Immature natural killer cell (primary cell): ENCODE results near the gene PHLDB2. TPM values are rescaled to one million over a fixed set of nuclear protein-coding genes. Genes with fewer than 3 reads are reported as not detected.

Experiments
- DNase-seq, 3 donors: peaks; one replicate each; pipeline ENCODE4 v3.0.0; 2022; ENCODE audit warnings: mixed read lengths in 1 of 3
- H3K27ac Mint-ChIP-seq, 6 donors: one replicate each; pipeline ENCODE4 v1.8.0; 2020; ENCODE audit warnings: mixed read lengths in 6 of 6, mild to moderate bottlenecking in 5 of 6, inconsistent platforms in 4 of 6, moderate library complexity in 3 of 6
- H3K27me3 Mint-ChIP-seq, 3 donors: one replicate each; pipeline ENCODE4 v1.8.0; 2020 to 2021; ENCODE audit warnings: low read depth in 3 of 3, mild to moderate bottlenecking in 3 of 3, mixed read lengths in 3 of 3, moderate library complexity in 3 of 3, inconsistent platforms in 1 of 3
- H3K36me3 Mint-ChIP-seq, 3 donors: one replicate each; pipeline ENCODE4 v1.8.0; 2020; ENCODE audit warnings: mixed read lengths in 3 of 3, inconsistent platforms in 2 of 3, mild to moderate bottlenecking in 2 of 3
- H3K4me1 Mint-ChIP-seq, 2 donors: one replicate each; pipeline ENCODE4 v1.8.0; 2020; ENCODE audit warnings: inconsistent platforms in 2 of 2, mild to moderate bottlenecking in 2 of 2, mixed read lengths in 2 of 2, moderate library complexity in 1 of 2
- H3K4me3 Mint-ChIP-seq, 5 donors: one replicate each; pipeline ENCODE4 v1.8.0; 2020; ENCODE audit warnings: mild to moderate bottlenecking in 5 of 5, mixed read lengths in 5 of 5, inconsistent platforms in 3 of 5, moderate library complexity in 3 of 5
- H3K9me3 Mint-ChIP-seq, 6 donors: one replicate each; pipeline ENCODE4 v1.8.0; 2020; ENCODE audit warnings: mild to moderate bottlenecking in 6 of 6, mixed read lengths in 6 of 6, inconsistent platforms in 4 of 6, moderate library complexity in 3 of 6
- polyA plus RNA-seq, 3 donors: library from polyadenylated mRNA; unstranded; fragments of 300-500 nt; fragmentation: Illumina TruSeq; gene quantifications; one replicate each; pipeline ENCODE4 v1.2.3, GENCODE V29; 2021

PHLDB2 gene
- polyA plus RNA-seq, 3 donors from 2014 or later: 8.2 to 24.8 (median 11.2) TPM

DNA sequence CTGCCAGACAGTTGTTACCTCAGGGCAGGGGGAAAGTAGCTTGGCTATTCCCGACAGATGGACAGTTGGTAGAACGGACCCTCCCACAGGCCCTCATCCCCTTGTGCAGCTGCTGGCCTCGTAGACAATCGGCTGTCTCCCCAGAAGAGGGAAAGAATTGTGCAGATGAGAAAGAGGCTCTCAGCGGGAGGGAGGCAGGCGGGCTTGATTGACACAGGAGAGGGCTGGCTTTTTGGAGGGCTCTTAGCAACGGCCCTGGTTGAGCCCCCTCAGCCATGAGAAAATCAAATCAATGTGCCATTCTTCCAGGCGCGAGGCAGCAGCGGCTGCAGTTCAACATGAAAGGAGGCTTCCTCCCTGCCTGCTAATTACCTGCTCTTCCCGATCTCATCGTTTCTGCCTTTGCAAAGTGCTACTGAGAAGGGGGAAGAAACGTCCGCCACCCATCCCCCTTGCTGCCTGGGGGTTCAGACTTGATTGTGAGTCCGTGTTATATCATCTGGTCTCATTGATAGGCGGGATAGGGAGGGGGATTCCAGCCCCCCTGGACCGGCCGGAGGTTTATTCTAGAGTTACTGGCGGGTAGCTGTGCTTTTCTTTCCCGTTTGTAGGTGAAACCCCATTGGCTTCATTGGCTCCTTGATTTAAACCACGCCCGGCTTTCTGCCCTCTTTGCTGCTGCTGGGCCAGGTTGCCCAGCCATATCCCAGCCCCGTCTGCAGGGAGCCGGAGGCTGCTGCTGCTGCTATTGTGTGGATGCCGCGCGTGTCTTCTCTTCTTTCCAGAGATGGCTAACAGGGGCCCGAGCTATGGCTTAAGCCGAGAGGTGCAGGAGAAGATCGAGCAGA lies 139.8 kb downstream of the PHLDB2 start, which contains the start of gene TAGLN3:
TAGLN3 (plus strand) TSS at position 287 of the 848 bp plus-strand sequence; CDS start at position 788, 501 bp downstream.
- Mint-ChIP-seq H3K4me1 (peaks cover 20 to 31% of the 10 kb centered on the region in 2 donors), H3K27me3 (peaks cover 3 to 10% (median 7%) of the 10 kb centered on the region in 3 donors), H3K27ac (peak within 1 kb of the TSS in 1 of 6 donors; percentile 14), H3K36me3 (peaks cover 5 to 11% (median 7%) of the 10 kb centered on the region in 3 donors), H3K4me3 (peak within 1 kb of the TSS; percentile 84 to 90 (median 86)), H3K9me3 (no peaks in the 10 kb centered on the region)
- peak in 2 of 3 donors; percentile 12 to 16 for DNase-seq

DNA sequence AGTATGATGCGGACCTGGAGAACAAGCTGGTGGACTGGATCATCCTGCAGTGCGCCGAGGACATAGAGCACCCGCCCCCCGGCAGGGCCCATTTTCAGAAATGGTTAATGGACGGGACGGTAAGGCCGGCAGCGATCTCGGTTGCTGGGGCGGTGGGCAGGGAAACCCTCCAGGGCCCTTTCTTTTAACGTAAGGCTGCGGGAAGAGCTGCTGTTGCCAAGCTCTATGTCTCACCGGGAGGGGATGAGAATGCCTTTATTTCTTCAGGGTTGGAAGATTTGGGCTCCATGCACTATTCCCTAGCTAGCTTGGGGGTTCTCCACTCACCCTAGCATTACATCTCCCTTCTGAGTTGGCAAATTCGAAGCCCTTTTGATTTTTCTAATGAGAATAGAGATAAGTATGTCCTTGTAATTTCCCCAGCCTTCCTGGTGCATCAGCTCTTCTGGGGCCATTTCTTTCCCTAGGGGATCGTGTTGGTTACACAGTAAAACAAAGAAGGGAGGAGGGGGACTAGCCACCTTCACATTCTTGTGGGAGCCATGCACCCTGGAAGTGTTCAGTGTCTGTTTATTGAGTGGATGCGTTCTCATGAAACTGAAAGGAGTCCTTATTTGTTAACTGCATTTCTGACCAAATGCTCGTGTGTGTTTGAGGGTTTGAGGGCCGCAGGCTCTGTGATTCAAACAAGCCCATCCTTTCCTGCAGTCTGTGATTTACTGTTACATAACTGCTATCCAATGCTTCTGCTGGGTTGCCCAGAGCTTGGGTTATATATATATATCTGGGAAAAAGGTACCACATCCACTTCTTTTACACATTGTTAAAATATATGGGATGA lies 140.6 kb downstream of the PHLDB2 start:
- DNase-seq: no peak
- peaks cover 3 to 10% (median 7%) of the 10 kb centered on the region in 3 donors for H3K27me3 Mint-ChIP-seq
- peaks cover 20 to 31% of the 10 kb centered on the region in 2 donors for H3K4me1 Mint-ChIP-seq
- H3K27ac Mint-ChIP-seq: no peak overlapping the region
- peak overlapping the region; percentile 84 to 90 (median 86) for H3K4me3 Mint-ChIP-seq
- H3K36me3 Mint-ChIP-seq: peaks cover 5 to 11% (median 6%) of the 10 kb centered on the region in 3 donors
- no peaks in the 10 kb centered on the region for H3K9me3 Mint-ChIP-seq

DNA sequence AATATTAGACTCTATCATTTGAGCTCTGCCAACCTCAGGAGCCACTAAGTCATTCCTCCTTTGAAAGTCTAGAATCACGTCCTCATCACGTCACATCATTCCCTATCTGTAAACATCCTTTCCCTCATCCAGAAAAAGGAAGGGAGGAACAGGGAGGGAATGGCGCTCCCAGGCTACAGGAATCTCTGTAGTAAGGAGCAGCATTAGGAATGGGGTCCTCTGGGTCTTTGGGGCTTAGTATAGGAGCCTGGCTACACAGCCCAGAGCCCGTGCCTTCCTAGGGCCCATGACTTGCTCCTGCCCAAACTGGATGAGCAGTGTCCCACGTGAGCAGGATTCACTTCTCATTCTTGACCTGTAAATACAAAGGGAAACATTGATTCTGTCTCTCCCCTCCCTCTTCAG lies 141.3 kb downstream of the PHLDB2 start:
- no peak overlapping the region for H3K4me3 Mint-ChIP-seq
- H3K27me3 Mint-ChIP-seq: peaks cover 3 to 9% (median 7%) of the 10 kb centered on the region in 3 donors
- H3K27ac Mint-ChIP-seq: no peak overlapping the region
- no peak for DNase-seq
- peaks cover 20 to 31% of the 10 kb centered on the region in 2 donors for H3K4me1 Mint-ChIP-seq
- H3K9me3 Mint-ChIP-seq: no peaks in the 10 kb centered on the region
- H3K36me3 Mint-ChIP-seq: peaks cover 2 to 6% (median 2%) of the 10 kb centered on the region in 3 donors

DNA sequence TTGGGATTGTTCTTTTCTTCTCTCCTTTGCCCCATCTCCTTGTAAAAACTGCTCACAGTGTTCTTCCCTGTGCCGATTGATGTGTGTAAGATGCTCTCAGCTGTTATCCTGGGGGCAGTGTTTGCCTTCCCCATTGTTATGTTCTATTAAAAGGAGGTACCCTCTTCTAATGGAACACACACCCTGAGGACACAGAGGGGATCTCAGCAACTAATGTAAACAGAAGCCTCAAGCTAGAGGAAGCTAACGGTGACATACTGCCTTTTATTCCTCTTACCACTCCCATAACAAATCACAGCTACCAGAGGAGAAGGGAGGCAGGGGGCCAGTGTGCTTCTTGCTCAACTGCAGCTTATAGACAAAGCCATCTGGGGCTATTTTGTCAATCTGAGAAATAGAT lies 141.9 kb downstream of the PHLDB2 start:
- H3K27ac Mint-ChIP-seq: no peak overlapping the region
- peaks cover 0 to 3% (median 0%) of the 10 kb centered on the region in 3 donors for H3K36me3 Mint-ChIP-seq
- H3K4me1 Mint-ChIP-seq: peaks cover 20 to 31% of the 10 kb centered on the region in 2 donors

DNA sequence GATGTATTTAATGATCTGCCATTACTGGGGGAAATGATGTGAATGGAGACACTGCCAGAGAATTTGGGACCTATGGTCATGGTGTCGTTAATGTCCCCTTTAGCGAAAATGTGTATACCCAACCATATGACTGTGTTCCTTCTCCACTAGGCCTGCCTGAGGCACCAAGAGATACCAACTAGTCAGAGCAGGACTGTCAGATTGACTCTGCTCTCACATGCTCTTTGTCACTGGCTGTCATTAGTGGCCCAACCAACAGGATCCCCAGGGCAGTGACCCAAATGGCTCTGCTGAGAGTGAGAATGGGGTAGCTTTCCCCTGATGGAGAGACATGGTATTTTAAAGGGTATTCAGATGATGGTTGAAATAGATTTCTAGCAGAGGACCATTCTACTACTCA lies 142.5 kb downstream of the PHLDB2 start:
- Mint-ChIP-seq H3K4me1 (peaks cover 20 to 31% of the 10 kb centered on the region in 2 donors), H3K4me3 (no peak overlapping the region), H3K9me3 (no peaks in the 10 kb centered on the region), H3K27ac (no peak overlapping the region), H3K27me3 (peaks cover 3 to 9% (median 7%) of the 10 kb centered on the region in 3 donors), H3K36me3 (no peaks in the 10 kb centered on the region)
- no peak for DNase-seq

More for the DNA sequence above, 141.9 kb downstream of the PHLDB2 start:
- Mint-ChIP-seq H3K4me3 (peak overlapping the region in 1 of 5 donors; percentile 4), H3K9me3 (no peaks in the 10 kb centered on the region), H3K27me3 (peaks cover 3 to 9% (median 7%) of the 10 kb centered on the region in 3 donors)
- no peak for DNase-seq

DNA sequence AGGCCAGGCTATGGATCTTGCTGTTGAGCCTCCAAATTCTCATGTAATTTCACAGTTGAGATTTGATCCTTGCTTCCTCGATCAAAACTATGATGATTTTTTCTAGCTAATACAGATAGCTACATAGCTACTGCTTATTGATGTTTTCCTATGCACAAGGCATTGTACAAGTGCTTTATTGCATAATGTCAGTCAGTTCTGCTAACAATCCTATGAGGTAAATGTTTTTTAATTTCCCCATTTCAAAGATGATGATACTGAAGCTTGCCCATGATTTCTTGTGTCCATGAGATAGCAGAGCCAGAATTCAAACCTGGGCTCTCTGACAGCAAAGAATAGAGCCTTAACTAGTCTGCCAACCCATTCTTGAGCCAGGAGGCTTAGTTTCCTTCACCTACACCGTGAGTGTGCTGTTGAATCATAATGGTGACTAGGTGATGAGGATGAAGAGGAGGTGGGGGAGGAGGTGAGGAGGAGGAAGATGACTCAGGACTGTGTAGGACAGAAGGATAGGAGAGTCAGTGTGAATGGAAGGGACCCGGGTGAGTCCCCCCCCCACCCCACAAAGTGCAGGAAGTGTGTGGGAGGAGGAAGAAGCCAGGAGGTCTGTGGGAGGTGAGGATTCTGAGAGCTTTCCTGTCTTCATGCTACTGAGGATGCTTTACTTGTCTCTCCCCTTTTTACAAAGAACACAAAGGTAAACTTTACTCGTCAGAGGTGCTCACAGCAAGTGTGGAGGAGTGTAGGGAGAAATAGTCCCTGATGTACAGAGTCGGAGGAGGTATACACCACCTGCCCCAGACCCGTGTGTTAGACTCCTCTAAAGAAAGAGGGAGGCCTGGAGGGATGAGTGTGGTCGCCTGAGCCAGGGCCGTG lies 143.3 kb downstream of the PHLDB2 start:
- H3K27ac Mint-ChIP-seq: peak overlapping the region in 1 of 6 donors; percentile 2
- peaks cover 20 to 31% of the 10 kb centered on the region in 2 donors for H3K4me1 Mint-ChIP-seq
- no peaks in the 10 kb centered on the region for H3K36me3 Mint-ChIP-seq
- no peak overlapping the region for H3K4me3 Mint-ChIP-seq
- no peak for DNase-seq
- peaks cover 3 to 9% (median 6%) of the 10 kb centered on the region in 3 donors for H3K27me3 Mint-ChIP-seq
- H3K9me3 Mint-ChIP-seq: no peaks in the 10 kb centered on the region

DNA sequence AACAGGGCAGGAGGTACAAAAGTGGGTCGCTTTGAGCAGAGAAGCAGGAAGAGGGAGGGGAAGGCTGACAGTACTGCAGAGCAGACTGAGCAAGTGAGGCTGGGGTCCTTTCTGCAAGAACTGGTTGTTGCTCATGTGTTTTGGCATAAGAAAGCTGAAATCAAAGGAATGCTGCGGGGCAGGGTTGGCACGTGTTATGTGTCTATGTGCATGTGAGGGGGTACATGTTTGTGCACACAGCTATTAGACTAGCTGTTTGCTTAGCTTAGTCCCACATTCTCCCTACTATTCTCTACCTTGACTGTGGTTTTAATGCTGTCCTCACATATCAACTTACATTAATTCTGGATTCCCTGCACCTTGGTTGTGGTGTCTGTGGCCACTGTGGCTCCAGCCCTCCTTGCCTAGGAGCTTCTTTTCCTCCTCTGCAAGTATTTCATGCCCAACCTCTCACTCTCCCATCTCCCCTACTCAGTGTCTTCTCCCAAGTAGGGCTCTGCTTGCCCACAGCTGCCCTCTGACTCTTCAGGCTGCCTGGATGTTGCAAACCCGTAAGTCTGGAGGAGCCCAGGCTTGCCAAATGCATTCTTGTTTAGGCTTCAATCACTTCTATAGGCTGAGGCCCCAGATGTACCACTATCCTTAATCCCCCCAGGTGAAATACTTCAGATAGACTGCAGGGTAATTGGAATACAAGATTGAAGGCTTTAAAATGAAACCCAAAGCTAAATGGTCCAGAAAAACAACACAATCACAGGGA lies 144.4 kb downstream of the PHLDB2 start:
- peaks cover 2 to 9% (median 4%) of the 10 kb centered on the region in 3 donors for H3K27me3 Mint-ChIP-seq
- H3K27ac Mint-ChIP-seq: peak overlapping the region in 1 of 6 donors; percentile 36
- H3K4me1 Mint-ChIP-seq: peaks cover 18 to 29% of the 10 kb centered on the region in 2 donors
- no peak for DNase-seq
- no peak overlapping the region for H3K4me3 Mint-ChIP-seq
- H3K36me3 Mint-ChIP-seq: no peaks in the 10 kb centered on the region
- H3K9me3 Mint-ChIP-seq: no peaks in the 10 kb centered on the region

DNA sequence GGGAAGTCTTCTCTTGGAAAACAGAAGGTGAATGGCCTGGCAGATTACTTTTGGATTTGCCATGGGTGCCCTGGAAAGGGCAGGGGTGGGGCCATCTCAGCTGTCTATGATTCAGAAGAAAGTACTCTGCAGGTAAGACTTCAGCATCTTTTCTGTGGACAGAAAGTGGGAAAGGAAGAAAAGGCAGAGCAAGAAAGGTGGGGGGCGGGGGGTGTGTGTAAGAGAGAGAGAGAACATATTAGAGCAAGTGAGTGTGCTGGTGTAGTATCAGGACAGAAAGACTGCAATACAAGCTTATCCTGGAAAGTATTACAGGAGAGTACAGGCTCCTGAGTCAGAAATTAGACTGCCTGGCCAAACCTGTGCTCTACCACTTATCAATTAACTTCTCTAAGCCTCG lies 145.1 kb downstream of the PHLDB2 start:
- H3K27ac Mint-ChIP-seq: no peak overlapping the region
- H3K27me3 Mint-ChIP-seq: peaks cover 0 to 6% (median 3%) of the 10 kb centered on the region in 3 donors
- no peaks in the 10 kb centered on the region for H3K9me3 Mint-ChIP-seq
- H3K36me3 Mint-ChIP-seq: no peaks in the 10 kb centered on the region
- no peak overlapping the region for H3K4me3 Mint-ChIP-seq
- DNase-seq: no peak
- H3K4me1 Mint-ChIP-seq: peaks cover 12 to 22% of the 10 kb centered on the region in 2 donors

DNA sequence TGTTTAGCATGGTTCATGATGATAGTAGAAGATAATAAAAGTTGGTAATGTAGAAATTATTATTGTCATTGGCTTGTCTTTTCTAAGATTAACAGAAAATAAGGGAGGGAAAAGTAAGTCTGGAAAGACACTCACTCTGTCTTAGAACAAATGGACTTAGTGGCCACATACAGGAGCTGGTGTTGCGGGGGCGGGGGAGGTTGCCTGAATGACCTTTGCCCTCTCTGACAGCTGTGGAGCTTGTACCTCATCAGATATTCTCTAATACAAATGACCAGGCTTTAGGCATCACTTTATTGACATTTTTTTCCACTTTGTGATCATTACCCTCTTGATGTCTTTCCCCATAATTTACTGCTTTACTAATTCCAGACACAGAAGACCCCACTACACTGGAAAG lies 145.6 kb downstream of the PHLDB2 start:
- no peaks in the 10 kb centered on the region for H3K36me3 Mint-ChIP-seq
- no peaks in the 10 kb centered on the region for H3K9me3 Mint-ChIP-seq
- no peak overlapping the region for H3K4me3 Mint-ChIP-seq
- peaks cover 8 to 17% of the 10 kb centered on the region in 2 donors for H3K4me1 Mint-ChIP-seq
- no peak for DNase-seq
- H3K27me3 Mint-ChIP-seq: peaks cover 0 to 6% (median 0%) of the 10 kb centered on the region in 3 donors
- H3K27ac Mint-ChIP-seq: no peak overlapping the region

DNA sequence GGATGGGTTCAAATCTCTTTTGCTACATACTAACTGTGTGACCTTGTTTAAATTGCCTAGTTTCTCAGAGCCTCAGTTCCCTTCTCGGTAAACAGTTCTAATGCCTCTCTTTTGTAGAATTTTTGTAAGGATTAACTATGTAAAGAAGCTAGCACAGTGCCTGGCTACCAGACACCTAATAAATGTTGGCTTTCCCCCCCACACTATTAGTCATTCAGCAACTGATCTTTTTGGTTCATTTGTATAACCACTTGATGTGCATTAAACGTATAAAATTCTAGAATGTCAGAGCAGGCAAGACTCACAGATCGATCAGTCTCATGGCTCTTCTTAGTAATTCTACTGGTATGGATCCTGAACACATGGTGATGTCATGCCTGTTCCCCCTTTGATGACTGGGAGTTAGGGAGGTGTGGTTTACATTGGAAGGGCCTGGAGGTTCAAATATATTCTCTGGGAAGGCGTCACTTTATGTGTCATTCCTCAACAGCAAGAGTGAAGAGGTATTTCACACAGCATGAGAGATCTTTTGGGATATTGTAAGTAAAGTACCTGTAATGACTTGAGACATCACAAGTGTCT lies 146.1 kb downstream of the PHLDB2 start:
- no peaks in the 10 kb centered on the region for H3K36me3 Mint-ChIP-seq
- DNase-seq: no peak
- H3K4me3 Mint-ChIP-seq: no peak overlapping the region
- peaks cover 6 to 13% of the 10 kb centered on the region in 2 donors for H3K4me1 Mint-ChIP-seq
- no peaks in the 10 kb centered on the region for H3K9me3 Mint-ChIP-seq
- peaks cover 0 to 6% (median 0%) of the 10 kb centered on the region in 3 donors for H3K27me3 Mint-ChIP-seq
- no peak overlapping the region for H3K27ac Mint-ChIP-seq

DNA sequence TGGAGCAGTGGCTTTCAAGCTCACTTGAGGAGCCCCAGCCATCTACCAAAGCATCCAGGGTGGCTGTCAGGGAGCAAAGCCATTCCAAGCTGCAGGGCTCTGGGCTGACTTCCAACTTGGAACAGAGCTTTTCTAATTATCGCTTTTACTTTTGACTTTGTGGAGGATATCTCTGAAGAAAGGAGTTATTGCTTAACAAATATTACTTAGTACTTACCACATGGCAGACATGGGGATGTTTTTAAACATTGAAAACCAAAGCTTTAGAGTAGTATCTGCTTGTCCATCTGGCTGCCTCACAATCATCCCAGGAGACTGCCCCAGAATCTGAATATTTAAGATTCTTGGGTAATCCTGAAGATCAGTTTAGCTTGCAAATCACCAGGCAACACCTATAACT lies 148.6 kb downstream of the PHLDB2 start:
- peaks cover under 1 to 7% of the 10 kb centered on the region in 2 donors for H3K4me1 Mint-ChIP-seq
- DNase-seq: no peak
- H3K27me3 Mint-ChIP-seq: peaks cover 0 to 6% (median 0%) of the 10 kb centered on the region in 3 donors
- H3K9me3 Mint-ChIP-seq: no peaks in the 10 kb centered on the region
- no peak overlapping the region for H3K4me3 Mint-ChIP-seq
- H3K27ac Mint-ChIP-seq: no peak overlapping the region
- no peaks in the 10 kb centered on the region for H3K36me3 Mint-ChIP-seq

DNA sequence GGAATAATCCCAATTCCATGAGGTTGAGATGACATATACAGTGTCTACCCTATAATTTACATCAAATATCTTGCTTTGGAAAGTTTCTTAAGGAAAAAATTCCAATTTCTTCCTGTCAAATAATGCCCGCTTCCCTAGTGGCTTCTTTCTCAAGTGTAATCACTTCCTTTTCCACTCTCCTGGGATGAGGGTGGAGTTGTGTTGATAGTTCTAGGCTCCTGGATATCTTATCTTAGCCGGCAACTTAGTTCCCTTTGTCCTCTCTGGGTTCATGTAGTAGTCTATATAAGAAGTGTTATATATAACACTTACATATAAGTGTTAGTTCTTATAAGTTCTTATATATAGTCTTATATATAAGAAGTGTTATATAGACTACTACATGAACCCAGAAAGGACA lies 150.6 kb downstream of the PHLDB2 start:
- no peak for DNase-seq
- Mint-ChIP-seq H3K4me1 (peaks cover 0 to 10% of the 10 kb centered on the region in 2 donors), H3K27ac (no peak overlapping the region), H3K4me3 (no peak overlapping the region), H3K27me3 (peaks cover 0 to 6% (median 2%) of the 10 kb centered on the region in 3 donors), H3K36me3 (no peaks in the 10 kb centered on the region), H3K9me3 (no peaks in the 10 kb centered on the region)
